PFSK-1 (cell line): ENCODE results near the gene RDM1.

ENCODE experiments used
- FOXP2 ChIP-seq: optimal IDR thresholded peaks from 2 replicates; pipeline ENCODE3; 2011; ENCODE audit warnings: borderline replicate concordance, control low read depth, inconsistent platforms; ENCODE audit not compliant: insufficient read depth; ENCODE audit errors: extremely low read length, extremely low read depth
- POLR2AphosphoS5 ChIP-seq: IDR thresholded peaks from 2 replicates; pipeline ENCODE4 v1.6.1; 2012; ENCODE audit warnings: low read depth, mild to moderate bottlenecking, control low read depth, low read length, moderate library complexity
- REST ChIP-seq, 2 experiments: IDR thresholded peaks; 2 replicates each; pipeline versions ENCODE4 v1.6.1 to v1.8.0; 2011 to 2012; ENCODE audit warnings: low read depth in 2 of 2, low read length in 2 of 2, control low read depth in 1 of 2, inconsistent platforms in 1 of 2, mild to moderate bottlenecking in 1 of 2, moderate library complexity in 1 of 2; ENCODE audit not compliant: insufficient read depth in 1 of 2
- SIN3A ChIP-seq: IDR thresholded peaks from 2 replicates; pipeline ENCODE4 v1.6.1; 2012; ENCODE audit warnings: mild to moderate bottlenecking, low read length, moderate library complexity, borderline replicate concordance; ENCODE audit not compliant: insufficient read depth
- TAF1 ChIP-seq: IDR thresholded peaks from 2 replicates; pipeline ENCODE4 v1.6.1; 2012; ENCODE audit warnings: low read length, control low read depth, borderline replicate concordance; ENCODE audit not compliant: insufficient read depth

Gene RDM1

GRCh38 chr17:35963663-35964062 lies 33.1 kb upstream of the RDM1 start:
- TF ChIP-seq REST (IDR thresholded peaks at IDR 0.05; ENCODE audit: insufficient read depth in 1 of 2, low read depth in 2 of 2, low read length in 2 of 2) (no peak), FOXP2 (no peak), SIN3A (no peak), POLR2AphosphoS5 (no peak), TAF1 (no peak)

- no peak for TF ChIP-seq FOXP2
- TF ChIP-seq TAF1: no peak
- TF ChIP-seq POLR2AphosphoS5: no peak
- TF ChIP-seq SIN3A: no peak
- TF ChIP-seq REST (IDR thresholded peaks at IDR 0.05; ENCODE audit: insufficient read depth in 1 of 2, low read depth in 2 of 2, low read length in 2 of 2): no peak
Measured at GRCh38 chr17:35953720-35954119, 23.1 kb upstream of the RDM1 start.

GRCh38 chr17:35949401-35949800 lies 18.8 kb upstream of the RDM1 start:
- no peak for TF ChIP-seq REST (IDR thresholded peaks at IDR 0.05; ENCODE audit: insufficient read depth in 1 of 2, low read depth in 2 of 2, low read length in 2 of 2)
- no peak for TF ChIP-seq FOXP2
- no peak for TF ChIP-seq TAF1
- no peak for TF ChIP-seq SIN3A
- TF ChIP-seq POLR2AphosphoS5: no peak

GRCh38 chr17:35948092-35948491 lies 17.5 kb upstream of the RDM1 start:
- TF ChIP-seq REST (IDR thresholded peaks at IDR 0.05; ENCODE audit: insufficient read depth in 1 of 2, low read depth in 2 of 2, low read length in 2 of 2): no peak

- TF ChIP-seq SIN3A: no peak
- no peak for TF ChIP-seq REST (IDR thresholded peaks at IDR 0.05; ENCODE audit: insufficient read depth in 1 of 2, low read depth in 2 of 2, low read length in 2 of 2)
- TF ChIP-seq FOXP2: no peak
- TF ChIP-seq TAF1: no peak
- TF ChIP-seq POLR2AphosphoS5: no peak
Measured at GRCh38 chr17:35947156-35947585, 16.6 kb upstream of the RDM1 start.
